Testis (tissue), 2 donors: Measurements from ENCODE around the gene CADM1.

Source experiments
- CTCF ChIP-seq, 3 experiments: fragments of 450-650 bp in 2 of 3; fragments of 200-600 bp in 1 of 3; sonication (generic) in 1 of 3; IDR thresholded peaks; one replicate each; pipeline ENCODE4 v1.5.1; 2016 to 2019; ENCODE audit warnings: antibody characterized with exemption in 3 of 3, mild to moderate bottlenecking in 2 of 3, moderate library complexity in 1 of 3
- POLR2A ChIP-seq: fragments of 450-650 bp; IDR thresholded peaks from one replicate; pipeline ENCODE4 v1.6.1; 2017; ENCODE audit warnings: antibody characterized with exemption, mild to moderate bottlenecking, moderate library complexity

- TF ChIP-seq CTCF (IDR thresholded peaks at IDR 0.05) (no peak), POLR2A (no peak)
Measured at GRCh38 chr11:115198321-115198741, 305.9 kb downstream of the CADM1 start.
